ENCODE data around the gene CDKAL1. TPM values are rescaled to one million over a fixed set of nuclear protein-coding genes. Genes with fewer than 3 reads are reported as not detected.

Gene CDKAL1
- total and polyA plus RNA-seq, 10 of the 15 experiments (the other 5 are each of a cell fraction or from before 2014, with no cell fraction given): 10.7 to 26.9 (median 17.3) TPM

- no TSS peak for BruUV-seq (replicated peaks)
- DNase-seq (ENCODE audit: low read depth, low spot score) (no peak), ATAC-seq (peak; percentile 60), FAIRE-seq (no peak)
- 74% methylated on average over 1 of the region's 1 CpG for WGBS (ENCODE audit: insufficient coverage, insufficient replicate concordance, low lambda C conversion rate, missing lambda C conversion rate)
- ChIA-PET RAD21 (ENCODE audit: unreplicated experiment) (interaction anchor here (0.6 to 1.1 kb wide), 5 partner anchors 17 to 178 kb away, joined by 3 to 5 read pairs (median 3); no protein-coding TSS in a partner anchor), SMC1A (ENCODE audit: uncharacterized antibody, unreplicated experiment) (interaction anchor here (0.9 to 2.0 kb wide), 7 partner anchors 10 to 56 kb away, joined by 3 to 12 read pairs (median 5); no protein-coding TSS in a partner anchor), POLR2A (no interaction called here), CTCF (interaction anchor here (0.6 to 1.4 kb wide), 4 partner anchors 27 to 308 kb away, joined by 3 to 4 read pairs (median 3); no protein-coding TSS in a partner anchor)
- H2AFZ ChIP-seq (ENCODE audit: control insufficient read depth, low read depth, low read length): no peak overlapping the region
- H3K4me3 ChIP-seq: no peak overlapping the region
- no peak overlapping the region for H3K9ac ChIP-seq (ENCODE audit: control insufficient read depth, insufficient read depth, low read length)
- no peaks in the 10 kb centered on the region for H3K27me3 ChIP-seq (replicated peaks in 1 of 2; ENCODE audit: control insufficient read depth in 2 of 2, insufficient read depth in 2 of 2, low read length in 1 of 2)
- intact Hi-C loops (cut with micrococcal nuclease; ENCODE audit: unreplicated experiment) (loop anchor here (10.0 kb wide), 3 partner anchors 253 to 403 kb away; no protein-coding TSS in a partner anchor), in situ Hi-C loops (cut with MboI) (loop anchor here (25.0 kb wide), 1 partner anchor 405 kb away; the partner anchor contains the start of gene SOX4)
- H3K4me2 ChIP-seq (ENCODE audit: control insufficient read depth, insufficient read depth): peak overlapping the region; percentile 66
- no peaks in the 10 kb centered on the region for H4K20me1 ChIP-seq (ENCODE audit: control insufficient read depth, insufficient read depth)
- H3K9me3 ChIP-seq (replicated peaks; ENCODE audit: control insufficient read depth, insufficient read depth, low read length): peaks cover 5% of the 10 kb centered on the region; the same call in 2 of the 3 replicates
- H3K36me3 ChIP-seq (ENCODE audit: control insufficient read depth in 2 of 2, insufficient read depth in 2 of 2, low read length in 1 of 2): no peaks in the 10 kb centered on the region
- peaks cover 20% of the 10 kb centered on the region for H3K4me1 ChIP-seq (ENCODE audit: control insufficient read depth, insufficient read depth, low read length)
- TF ChIP-seq KLF5 (IDR thresholded peaks at IDR 0.05; ENCODE audit: partially characterized antibody) (no peak), EED (IDR thresholded peaks at IDR 0.05; ENCODE audit: low read depth) (no peak), FOS (IDR thresholded peaks at IDR 0.05; ENCODE audit: borderline replicate concordance, extremely low read depth, insufficient read length) (no peak), RAD51 (IDR thresholded peaks at IDR 0.05) (no peak), IRF4 (IDR thresholded peaks at IDR 0.05; ENCODE audit: low read depth, low read length) (no peak), IRF3 (IDR thresholded peaks at IDR 0.05) (no peak), RUNX3 (IDR thresholded peaks at IDR 0.05; ENCODE audit: low read length) (peak; percentile 29; the same call in 1 of the 2 replicates)
- H3K79me2 ChIP-seq (ENCODE audit: control insufficient read depth, insufficient read depth, low read length): no peaks in the 10 kb centered on the region
- H3K27ac ChIP-seq (ENCODE audit: control insufficient read depth, insufficient read depth): no peak overlapping the region
These were observed 647.6 kb downstream of the CDKAL1 start for GRCh38 chr6:21181866-21182265.
